HL-60/S4 treated with phorbol 12-myristate 13-acetate at 8.2 ng/mL for 4 days and 3 days (cell line): Measurements from ENCODE around the gene ZNF723.
"Not testable (repeated sequence)": the region's sequence is repeated elsewhere in the genome, so short reads cannot be mapped to it uniquely, and the experiment has no call there.

ENCODE experiments used
- in situ Hi-C: fragments of 300-500 bp; cut with MboI; formaldehyde crosslinking; loops from 2 replicates; pipeline ENCODE4 v1.15.0; 2022; ENCODE audit warnings: low sequenced_read_pairs

The ZNF723 gene

GRCh38 chr19:22832031-22832762 lies at the start of gene ZNF723:
TSS of gene ZNF723 (plus strand) at chr19:22832291. CDS start at chr19:22832380, 89 bp downstream.
- in situ Hi-C loops = no loop called here

GRCh38 chr19:22783651-22784410 lies 48.3 kb upstream of the ZNF723 start, which contains the start of gene ZNF99:
TSS of gene ZNF99 (minus strand) at chr19:22784151. CDS start at chr19:22784016, 135 bp downstream.
- in situ Hi-C loops = no loop called here

- in situ Hi-C loops = not testable (repeated sequence)
Measured at GRCh38 chr19:22792863-22793262, 39.2 kb upstream of the ZNF723 start.

DNA sequence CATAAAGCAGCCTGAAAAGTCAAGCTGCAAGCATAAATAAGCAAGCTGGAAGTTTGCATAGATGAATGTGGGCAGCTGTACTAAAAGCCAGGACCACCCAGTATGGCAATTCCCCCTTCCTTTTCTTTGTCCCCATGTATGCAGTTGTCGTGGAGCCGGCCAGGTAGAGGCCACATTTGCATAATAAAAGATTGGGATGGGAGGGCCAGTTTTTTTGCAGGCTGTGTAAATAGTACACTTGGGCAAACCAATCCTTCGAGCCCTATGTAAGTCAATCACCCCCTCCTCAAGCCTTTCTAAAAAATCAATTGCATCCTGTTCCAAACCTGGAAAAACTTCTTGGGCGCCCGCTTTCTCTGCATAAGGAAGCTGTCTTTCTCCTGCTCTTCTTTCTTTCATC lies 35.1 kb upstream of the ZNF723 start:
- in situ Hi-C loops = no loop called here

- in situ Hi-C loops = no loop called here
Measured at GRCh38 chr19:22806418-22806817, 25.7 kb upstream of the ZNF723 start.

GRCh38 chr19:22807061-22807835 lies 24.8 kb upstream of the ZNF723 start:
- in situ Hi-C loops = no loop called here

DNA sequence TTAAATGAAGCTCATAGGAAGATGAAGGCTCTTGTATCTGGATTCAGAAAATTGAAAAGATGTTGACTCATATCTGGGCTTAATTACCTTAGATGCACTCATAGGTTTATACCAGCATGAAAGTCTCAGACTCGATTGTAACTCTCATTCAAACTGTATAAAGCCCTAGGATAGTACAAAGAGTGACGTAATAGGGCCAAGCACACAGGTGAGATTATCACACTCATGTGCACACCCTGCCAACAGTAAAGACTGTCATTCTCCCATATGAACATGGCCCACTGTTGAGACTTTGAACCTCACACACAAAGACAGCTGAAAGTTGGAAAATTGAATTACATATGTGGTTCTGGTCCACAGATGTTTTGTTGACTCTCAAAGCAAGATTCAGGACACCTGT lies 18.0 kb upstream of the ZNF723 start:
- in situ Hi-C loops = no loop called here

- in situ Hi-C loops = no loop called here
Measured at GRCh38 chr19:22831211-22831610, 880 bp upstream of the ZNF723 start.

GRCh38 chr19:22857713-22858320 lies 25.7 kb downstream of the ZNF723 start:
- in situ Hi-C loops = not testable (repeated sequence)

- in situ Hi-C loops = no loop called here
Measured at GRCh38 chr19:22882797-22883196, 50.7 kb downstream of the ZNF723 start.

- in situ Hi-C loops = no loop called here
Measured at GRCh38 chr19:22893855-22894270, 61.8 kb downstream of the ZNF723 start.

GRCh38 chr19:22901431-22902130 lies 69.5 kb downstream of the ZNF723 start:
- in situ Hi-C loops = no loop called here
